HG03558 (cell line): ENCODE measurements around the gene DAPK2.
A peak's percentile ranks its signal among the peaks of the same experiment; 100 is the strongest.
"Not testable (repeated sequence)": the region's sequence is repeated elsewhere in the genome, so short reads cannot be mapped to it uniquely, and the experiment has no call there.

Source experiments
- ATAC-seq: cut with Tn5 transposase; IDR thresholded peaks from one replicate; pipeline ENCODE4 v1.9.1; 2021; ENCODE audit warnings: moderate number of reproducible peaks; ENCODE audit not compliant: unreplicated experiment; ENCODE audit errors: extremely low read depth

Gene DAPK2

GRCh38 chr15:63979262-63979793 lies 67.0 kb downstream of the DAPK2 start:
- ATAC-seq: no peak

GRCh38 chr15:63978511-63979261 lies 67.6 kb downstream of the DAPK2 start:
- no peak for ATAC-seq

GRCh38 chr15:63977119-63977518 lies 69.2 kb downstream of the DAPK2 start:
- ATAC-seq: no peak

- no peak for ATAC-seq
Measured at GRCh38 chr15:63974021-63974420, 72.3 kb downstream of the DAPK2 start.

GRCh38 chr15:63973212-63974009 lies 72.9 kb downstream of the DAPK2 start:
- ATAC-seq: no peak

GRCh38 chr15:63972801-63973200 lies 73.5 kb downstream of the DAPK2 start:
- ATAC-seq: no peak

GRCh38 chr15:63971904-63972303 lies 74.4 kb downstream of the DAPK2 start:
- ATAC-seq: no peak

- ATAC-seq: no peak
Measured at GRCh38 chr15:63971427-63971805, 74.9 kb downstream of the DAPK2 start.

- ATAC-seq: peak; percentile 84
Measured at GRCh38 chr15:63970621-63971426, 75.5 kb downstream of the DAPK2 start.

- no peak for ATAC-seq
Measured at GRCh38 chr15:63969652-63970421, 76.4 kb downstream of the DAPK2 start.

- ATAC-seq: no peak
Measured at GRCh38 chr15:63968700-63969099, 77.6 kb downstream of the DAPK2 start.

- no peak for ATAC-seq
Measured at GRCh38 chr15:63968122-63968524, 78.2 kb downstream of the DAPK2 start.

GRCh38 chr15:63967616-63968015 lies 78.7 kb downstream of the DAPK2 start:
- ATAC-seq: no peak

- not testable (repeated sequence) for ATAC-seq
Measured at GRCh38 chr15:63962947-63963721, 83.2 kb downstream of the DAPK2 start.

- ATAC-seq: no peak
Measured at GRCh38 chr15:63953524-63953923, 92.8 kb downstream of the DAPK2 start.

- ATAC-seq: no peak
Measured at GRCh38 chr15:63950911-63951481, 95.3 kb downstream of the DAPK2 start.

GRCh38 chr15:63948971-63949370 lies 97.3 kb downstream of the DAPK2 start:
- no peak for ATAC-seq

GRCh38 chr15:63948436-63948835 lies 97.8 kb downstream of the DAPK2 start:
- no peak for ATAC-seq

- no peak for ATAC-seq
Measured at GRCh38 chr15:63947228-63947627, 99.1 kb downstream of the DAPK2 start.
